ENCODE results near the gene ENAH. TPM values are rescaled to one million over a fixed set of nuclear protein-coding genes. Genes with fewer than 3 reads are reported as not detected.

Gene ENAH
- total RNA-seq, 2 donors from 2014 or later: 50.5 to 59.5 TPM

DNA sequence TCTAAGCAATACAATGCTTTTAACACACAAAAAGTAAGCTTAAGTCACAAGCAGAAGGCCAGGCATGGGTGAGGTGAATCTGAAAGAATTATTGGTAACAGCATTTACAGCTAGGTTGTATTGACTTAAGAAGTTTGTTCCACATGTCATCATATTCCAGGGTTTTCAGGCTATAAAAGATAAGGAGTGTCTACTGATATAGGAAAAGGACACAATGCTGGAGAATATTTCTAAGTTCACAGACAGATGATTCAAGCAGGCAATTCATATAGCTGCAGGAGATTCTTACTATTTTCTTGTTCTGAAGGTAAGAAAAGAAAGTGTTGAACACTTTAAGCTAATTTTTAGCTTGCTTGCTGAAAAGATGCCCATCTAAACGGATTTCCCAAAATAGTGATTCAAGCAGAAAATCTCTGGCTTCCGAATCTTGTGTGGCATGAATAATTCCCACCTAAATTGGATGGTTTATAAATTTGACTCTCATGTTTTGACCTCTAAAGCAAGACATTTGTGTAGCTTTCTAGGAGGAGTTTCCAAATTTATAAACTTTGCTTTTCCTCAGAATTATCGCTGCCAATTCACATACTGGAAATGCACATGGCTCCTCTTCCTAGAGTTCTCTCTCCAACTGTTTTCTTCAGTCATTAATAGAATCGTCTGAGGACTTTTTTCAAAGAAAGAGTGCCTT, 129.5 kb downstream of the ENAH start:
- Histone ChIP-seq H3K4me3 (no peak overlapping the region), H3K4me1 (peaks cover 0 to 14% of the 10 kb centered on the region in 2 donors), H3K27ac (no peak overlapping the region), H3K36me3 (peaks cover 4% of the 10 kb centered on the region), H3K9me3 (no peaks in the 10 kb centered on the region), H3K27me3 (no peaks in the 10 kb centered on the region)
- TF ChIP-seq, protein P1, sequence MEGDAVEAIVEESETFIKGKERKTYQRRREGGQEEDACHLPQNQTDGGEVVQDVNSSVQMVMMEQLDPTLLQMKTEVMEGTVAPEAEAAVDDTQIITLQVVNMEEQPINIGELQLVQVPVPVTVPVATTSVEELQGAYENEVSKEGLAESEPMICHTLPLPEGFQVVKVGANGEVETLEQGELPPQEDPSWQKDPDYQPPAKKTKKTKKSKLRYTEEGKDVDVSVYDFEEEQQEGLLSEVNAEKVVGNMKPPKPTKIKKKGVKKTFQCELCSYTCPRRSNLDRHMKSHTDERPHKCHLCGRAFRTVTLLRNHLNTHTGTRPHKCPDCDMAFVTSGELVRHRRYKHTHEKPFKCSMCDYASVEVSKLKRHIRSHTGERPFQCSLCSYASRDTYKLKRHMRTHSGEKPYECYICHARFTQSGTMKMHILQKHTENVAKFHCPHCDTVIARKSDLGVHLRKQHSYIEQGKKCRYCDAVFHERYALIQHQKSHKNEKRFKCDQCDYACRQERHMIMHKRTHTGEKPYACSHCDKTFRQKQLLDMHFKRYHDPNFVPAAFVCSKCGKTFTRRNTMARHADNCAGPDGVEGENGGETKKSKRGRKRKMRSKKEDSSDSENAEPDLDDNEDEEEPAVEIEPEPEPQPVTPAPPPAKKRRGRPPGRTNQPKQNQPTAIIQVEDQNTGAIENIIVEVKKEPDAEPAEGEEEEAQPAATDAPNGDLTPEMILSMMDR (IDR thresholded peaks at IDR 0.05): no peak
- no peak for DNase-seq (ENCODE audit: low spot score)

DNA sequence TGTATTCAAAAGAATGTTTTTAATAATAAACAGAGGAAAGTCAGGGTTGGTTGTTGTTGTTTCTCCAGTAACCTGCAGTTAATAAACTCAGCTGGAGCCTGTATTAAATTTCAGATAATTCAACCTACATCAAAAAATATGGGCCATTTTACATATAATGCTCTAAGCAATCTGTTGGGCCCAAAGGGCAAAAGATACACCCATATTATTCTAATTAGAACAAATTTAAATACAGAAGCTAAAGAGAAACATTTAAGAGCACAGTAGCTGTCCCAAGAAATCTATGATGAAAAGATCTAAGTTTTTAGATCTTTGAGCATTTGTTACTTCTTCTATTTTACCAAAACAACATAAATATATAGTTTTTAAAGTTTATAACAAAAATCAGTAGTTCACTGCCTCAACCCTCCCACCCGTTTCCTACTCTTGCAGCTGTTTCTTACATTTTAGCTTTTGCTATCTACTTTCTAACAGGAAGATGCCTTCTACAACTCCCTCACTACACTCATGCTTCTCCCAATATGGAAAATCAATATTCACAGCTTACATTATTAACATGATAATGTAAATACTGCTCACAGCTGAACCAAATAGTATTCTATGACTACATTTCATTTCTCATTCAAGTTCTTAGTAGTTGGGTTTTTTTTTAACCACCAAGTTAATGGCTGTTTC, 130.2 kb downstream of the ENAH start:
- Histone ChIP-seq H3K36me3 (peaks cover 5% of the 10 kb centered on the region), H3K9me3 (no peaks in the 10 kb centered on the region), H3K27me3 (no peaks in the 10 kb centered on the region), H3K27ac (no peak overlapping the region), H3K4me1 (peaks cover 0 to 12% of the 10 kb centered on the region in 2 donors), H3K4me3 (no peak overlapping the region)
- no peak for DNase-seq (ENCODE audit: low spot score)
- TF ChIP-seq, protein P1 (IDR thresholded peaks at IDR 0.05): no peak

DNA sequence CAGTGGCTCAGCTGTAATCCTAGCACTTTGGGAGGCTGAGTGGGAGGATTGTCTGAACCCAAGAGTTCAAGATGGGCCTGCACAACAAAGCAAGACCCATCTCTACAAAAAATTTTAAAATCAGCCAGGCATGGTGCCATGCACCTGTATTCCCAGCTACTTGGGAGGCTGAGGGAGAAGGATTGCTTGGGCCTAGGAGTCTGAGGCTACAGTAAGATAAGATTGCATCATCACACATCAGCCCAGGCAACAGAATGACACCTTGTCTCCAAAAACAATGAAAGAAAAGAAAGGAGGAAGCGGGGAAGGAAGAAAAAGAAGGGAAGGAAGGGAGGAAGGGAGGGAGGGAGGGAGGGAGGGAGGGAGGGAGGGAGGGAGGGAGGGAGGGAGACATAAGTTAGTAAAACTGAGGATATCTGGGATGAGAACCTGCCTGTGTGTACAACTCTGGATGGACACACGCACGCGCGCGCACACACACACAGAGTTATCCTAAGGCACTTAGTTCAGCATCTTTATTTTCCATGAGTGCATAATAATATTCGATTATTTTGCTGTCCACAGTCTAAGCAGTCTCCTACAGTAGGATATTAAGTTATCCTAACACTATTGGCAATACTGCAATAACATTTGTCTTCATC, 132.2 kb downstream of the ENAH start:
- TF ChIP-seq, protein P1 (IDR thresholded peaks at IDR 0.05): no peak

GRCh38 chr1:225519166-225519863, 133.6 kb downstream of the ENAH start:
- Histone ChIP-seq H3K36me3 (peaks cover 12% of the 10 kb centered on the region), H3K27me3 (no peaks in the 10 kb centered on the region), H3K9me3 (no peaks in the 10 kb centered on the region), H3K4me3 (no peak overlapping the region), H3K27ac (no peak overlapping the region), H3K4me1 (no peaks in the 10 kb centered on the region)
- TF ChIP-seq, protein P1 (IDR thresholded peaks at IDR 0.05): no peak
- no peak for DNase-seq (ENCODE audit: low spot score)

More for the DNA sequence above, 132.2 kb downstream of the ENAH start:
- no peaks in the 10 kb centered on the region for H3K9me3 ChIP-seq
- no peaks in the 10 kb centered on the region for H3K4me1 ChIP-seq
- no peak for DNase-seq (ENCODE audit: low spot score)
- no peaks in the 10 kb centered on the region for H3K27me3 ChIP-seq
- H3K27ac ChIP-seq: no peak overlapping the region
- H3K4me3 ChIP-seq: no peak overlapping the region
- peaks cover 12% of the 10 kb centered on the region for H3K36me3 ChIP-seq

DNA sequence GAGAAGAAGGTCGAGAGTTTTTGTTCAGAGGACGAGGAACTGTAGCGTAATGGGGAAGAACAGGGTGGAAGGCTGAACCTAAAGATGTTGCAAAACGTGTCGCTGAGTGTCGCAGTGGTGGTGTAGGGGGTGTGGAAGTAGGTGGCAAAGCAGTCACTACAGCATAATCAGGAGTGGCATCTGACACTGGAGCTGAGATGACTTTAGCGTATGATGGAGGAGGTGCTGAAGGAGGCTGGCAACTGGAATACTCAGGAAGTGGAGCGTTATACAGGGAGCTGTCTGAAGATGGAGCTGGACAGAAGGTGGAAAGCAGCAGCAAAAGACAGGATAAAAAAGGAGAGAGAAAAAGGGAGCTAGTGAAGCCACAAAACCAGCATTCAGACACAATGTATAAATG, 135.2 kb downstream of the ENAH start:
- no peaks in the 10 kb centered on the region for H3K9me3 ChIP-seq
- peaks cover 12% of the 10 kb centered on the region for H3K36me3 ChIP-seq
- no peak overlapping the region for H3K27ac ChIP-seq
- H3K4me1 ChIP-seq: no peaks in the 10 kb centered on the region
- H3K27me3 ChIP-seq: no peaks in the 10 kb centered on the region
- no peak for DNase-seq (ENCODE audit: low spot score)
- no peak overlapping the region for H3K4me3 ChIP-seq
- TF ChIP-seq, protein P1 (IDR thresholded peaks at IDR 0.05): no peak
